ENCODE measurements around the gene FBLN5.
"Not testable (repeated sequence)": the region's sequence is repeated elsewhere in the genome, so short reads cannot be mapped to it uniquely, and the experiment has no call there.

Gene FBLN5

DNA sequence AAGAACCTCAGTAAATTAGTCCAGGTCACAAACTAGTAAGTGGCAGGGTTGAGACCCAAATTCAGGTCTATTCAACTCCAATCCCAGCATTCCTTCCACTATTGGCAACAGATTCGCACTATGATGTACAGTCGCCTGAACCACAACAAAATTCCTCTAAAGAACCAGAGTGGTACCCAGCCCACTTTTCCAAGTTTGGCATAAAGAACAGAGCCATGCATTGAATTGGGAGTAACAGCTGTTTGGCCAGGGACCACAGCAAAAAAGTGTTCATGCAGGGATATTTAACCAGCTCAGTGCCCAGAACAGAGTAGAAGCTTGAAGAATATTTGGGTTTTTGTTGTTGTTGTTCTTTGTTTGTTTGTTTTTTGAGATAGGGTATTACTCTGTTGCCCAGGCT is 89.9 kb downstream of the FBLN5 start:
- DNase-seq: no peak

DNA sequence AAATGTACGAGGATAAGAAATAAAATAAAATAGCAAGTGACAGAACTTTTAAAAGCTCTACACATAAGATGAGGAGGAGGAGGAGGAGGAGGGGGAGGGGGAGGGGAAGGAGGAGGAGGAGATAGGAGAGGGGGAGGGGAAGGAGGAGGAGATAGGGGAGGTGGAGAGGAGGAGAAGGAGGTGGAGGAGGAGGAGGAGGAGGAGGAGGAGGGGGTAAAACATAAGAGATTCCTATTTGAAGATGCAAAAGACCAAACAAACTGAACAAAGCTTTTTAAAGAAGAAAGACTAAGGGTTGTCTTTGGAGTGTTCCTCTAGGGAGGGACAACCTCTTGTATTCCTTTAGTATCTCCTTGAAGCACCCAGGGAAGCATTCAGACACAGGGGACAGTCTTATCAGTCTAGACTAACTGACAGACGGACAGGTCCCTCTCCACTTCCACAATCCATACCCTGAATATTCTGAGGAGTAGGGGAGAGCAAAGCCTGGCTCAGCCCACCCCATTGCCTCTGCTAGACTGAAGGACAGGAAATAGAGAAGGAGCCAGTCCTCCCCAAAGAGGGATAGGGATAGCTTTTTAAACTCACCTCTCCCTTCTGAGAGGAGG is 93.1 kb downstream of the FBLN5 start:
- no peak for DNase-seq

DNA sequence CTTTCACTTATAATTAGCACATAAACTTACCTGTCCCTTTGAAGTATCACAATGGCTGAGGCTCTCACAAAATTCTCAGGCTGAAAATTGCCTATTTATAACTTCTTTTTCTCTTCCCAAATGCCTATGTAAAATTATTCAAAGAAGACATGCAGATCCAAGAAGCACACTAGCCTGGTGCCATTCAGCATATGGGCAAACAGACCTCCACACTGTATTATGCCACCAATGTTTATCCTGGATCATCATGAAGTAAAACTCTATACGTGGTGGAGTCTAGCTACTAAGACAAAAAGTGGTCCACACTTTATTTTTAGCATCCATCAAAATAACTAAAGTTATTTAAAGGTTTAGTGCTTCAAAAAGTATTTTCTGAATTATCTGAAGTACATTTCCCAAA is 95.9 kb downstream of the FBLN5 start:
- DNase-seq: no peak

DNA sequence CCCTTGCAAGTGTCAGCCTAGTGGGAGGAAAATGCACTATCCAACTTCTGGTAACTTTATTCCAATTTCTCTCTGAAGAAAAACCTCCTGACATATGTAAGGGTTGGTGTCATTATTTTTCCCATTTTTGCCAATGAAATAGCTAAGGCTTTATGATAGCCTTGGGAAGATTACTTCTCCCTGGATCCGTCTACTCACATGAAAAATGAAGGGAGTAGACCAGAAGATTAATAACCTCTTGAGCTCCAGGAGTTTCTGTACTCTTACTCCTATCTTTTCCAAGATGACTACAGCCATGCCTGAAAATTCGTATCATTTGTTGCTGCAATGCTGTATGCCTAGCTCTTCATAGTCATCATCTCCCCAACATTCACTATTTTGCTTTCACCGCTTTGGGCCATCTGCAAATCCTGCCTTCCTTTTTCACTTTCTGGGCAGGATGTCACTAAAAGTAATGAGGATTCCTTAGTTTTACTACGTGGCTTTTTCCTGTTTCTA is 98.9 kb downstream of the FBLN5 start:
- no peak for DNase-seq

DNA sequence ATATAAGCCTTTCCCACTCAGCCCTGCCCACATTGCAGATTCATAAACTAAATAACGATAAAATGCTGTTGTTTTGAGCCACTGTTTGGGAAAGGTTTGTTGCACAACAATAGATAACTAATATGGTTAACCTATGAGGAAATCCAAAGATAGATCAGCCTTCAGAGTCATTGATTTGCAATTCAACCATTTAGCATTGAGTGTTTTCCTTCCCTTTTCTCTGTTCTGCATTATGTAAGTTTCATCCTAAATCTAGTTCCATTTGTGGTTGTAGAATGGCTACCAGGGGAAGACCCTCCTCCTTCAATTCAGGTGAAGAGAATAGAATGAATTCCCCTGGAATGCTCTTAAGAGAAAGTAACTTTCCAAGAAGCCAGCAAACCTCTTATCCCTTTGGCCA is 99.8 kb downstream of the FBLN5 start:
- no peak for DNase-seq

DNA sequence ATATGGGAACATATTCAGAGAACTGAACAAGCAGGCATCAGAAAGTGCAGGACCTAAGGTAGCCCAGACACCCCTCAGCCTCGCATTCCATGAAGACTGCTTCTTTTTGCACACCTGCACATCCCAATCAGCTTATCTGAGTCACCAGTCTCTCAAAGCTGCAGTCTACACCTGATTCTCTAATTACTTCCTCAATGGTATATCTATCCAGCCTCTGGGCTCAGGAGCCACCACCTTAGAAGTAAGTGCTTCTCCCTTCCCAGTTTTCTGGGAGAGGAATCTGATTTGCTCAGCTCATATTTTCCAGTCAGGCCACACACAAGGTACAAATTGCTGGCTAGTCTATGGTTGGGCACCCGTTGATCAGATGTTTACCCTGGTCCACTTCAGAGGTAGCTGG is 101.8 kb downstream of the FBLN5 start:
- DNase-seq: no peak

DNA sequence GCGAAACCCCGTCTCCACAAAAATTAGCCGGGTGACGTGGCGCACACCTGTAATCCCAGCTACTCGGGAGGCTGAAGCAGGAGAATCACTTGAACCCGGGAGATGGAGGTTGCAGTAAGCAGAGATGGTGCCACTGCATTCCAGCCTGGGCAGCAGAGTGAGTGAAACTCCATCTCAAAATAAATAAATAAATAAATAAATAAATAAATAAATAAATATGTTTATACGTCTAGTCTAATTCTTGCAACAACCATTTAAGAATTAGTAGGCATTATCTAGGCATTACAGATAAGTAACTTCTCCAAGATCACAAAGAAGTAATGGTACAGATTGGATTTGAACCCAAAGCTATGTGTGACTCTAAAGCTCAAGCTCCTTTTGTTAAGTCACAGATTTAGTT is 102.4 kb downstream of the FBLN5 start:
- DNase-seq: not testable (repeated sequence)

DNA sequence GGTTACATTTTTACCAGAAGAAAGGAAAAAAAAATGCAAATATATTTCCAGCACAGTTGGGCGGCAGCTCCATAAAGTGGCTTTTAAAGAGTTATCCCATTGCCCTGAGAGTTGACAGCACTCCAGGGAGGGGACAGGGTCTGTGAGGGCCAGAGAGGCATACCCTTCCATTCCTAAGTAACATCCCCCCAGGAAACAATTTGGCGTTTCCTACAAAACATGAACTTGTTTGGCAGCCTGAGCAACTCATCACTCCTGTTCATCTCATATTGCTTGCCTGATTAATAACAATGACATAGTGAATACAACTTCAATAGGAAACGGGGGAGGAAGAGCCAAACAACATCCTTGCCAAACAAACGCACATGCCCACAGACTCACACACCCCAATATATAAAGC is 103.5 kb downstream of the FBLN5 start:
- DNase-seq: no peak

DNA sequence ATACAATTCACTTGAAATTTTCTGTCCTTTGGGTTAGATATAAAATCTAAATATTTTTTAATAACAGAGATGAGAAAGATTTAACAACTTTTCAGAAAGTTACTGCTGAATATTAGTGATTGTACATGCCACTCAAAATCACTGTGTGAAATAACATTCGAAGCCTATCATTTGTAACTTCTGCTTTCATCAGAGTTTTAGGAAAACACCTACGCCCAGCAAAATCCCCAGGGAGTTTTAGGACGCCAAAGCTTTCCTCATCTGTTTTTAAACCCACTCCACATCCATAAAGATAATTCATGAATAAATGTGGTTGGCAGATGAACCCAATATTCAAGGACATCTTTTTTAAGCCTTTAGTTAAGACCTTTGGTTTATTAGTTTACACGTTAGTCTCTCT is 104.1 kb downstream of the FBLN5 start:
- DNase-seq: no peak

DNA sequence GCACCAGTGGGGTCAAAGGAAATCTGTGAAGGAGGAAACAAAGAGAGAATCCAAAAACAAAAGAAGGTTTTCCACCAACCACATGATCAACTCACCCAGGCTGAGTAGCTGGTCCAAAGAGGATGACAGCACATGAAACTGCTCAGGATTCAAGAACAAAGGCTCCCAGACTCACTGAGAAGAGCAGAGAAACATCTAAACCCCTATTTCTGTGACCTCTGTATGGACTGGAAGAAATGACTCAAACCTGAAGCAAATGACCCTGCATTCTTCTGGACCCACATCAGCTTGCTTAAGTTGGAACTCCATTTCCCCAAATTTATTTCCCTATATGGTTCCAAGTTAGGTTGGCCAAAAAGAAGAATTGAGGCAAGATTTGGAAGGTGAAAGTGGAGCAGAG is 106.4 kb downstream of the FBLN5 start:
- DNase-seq: no peak

DNA sequence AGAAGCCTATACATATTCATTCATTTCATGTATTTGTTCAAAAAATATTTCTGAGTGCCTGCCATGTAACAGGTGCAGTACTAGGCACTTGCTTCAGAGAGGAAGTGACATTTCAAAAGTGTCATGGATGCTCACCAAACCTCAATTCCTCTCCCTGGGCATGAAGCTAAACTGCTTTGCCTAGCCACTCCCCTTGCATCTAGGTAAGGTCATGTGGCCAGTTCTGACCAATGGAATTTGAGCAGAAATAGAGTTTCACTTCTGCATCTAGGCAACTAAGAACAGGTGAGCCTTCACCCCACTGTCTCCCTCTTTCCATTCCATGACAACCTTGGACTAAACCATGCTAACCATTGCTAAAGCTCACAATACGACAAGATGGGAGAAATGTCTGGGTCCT is 107.7 kb downstream of the FBLN5 start:
- no peak for DNase-seq

DNA sequence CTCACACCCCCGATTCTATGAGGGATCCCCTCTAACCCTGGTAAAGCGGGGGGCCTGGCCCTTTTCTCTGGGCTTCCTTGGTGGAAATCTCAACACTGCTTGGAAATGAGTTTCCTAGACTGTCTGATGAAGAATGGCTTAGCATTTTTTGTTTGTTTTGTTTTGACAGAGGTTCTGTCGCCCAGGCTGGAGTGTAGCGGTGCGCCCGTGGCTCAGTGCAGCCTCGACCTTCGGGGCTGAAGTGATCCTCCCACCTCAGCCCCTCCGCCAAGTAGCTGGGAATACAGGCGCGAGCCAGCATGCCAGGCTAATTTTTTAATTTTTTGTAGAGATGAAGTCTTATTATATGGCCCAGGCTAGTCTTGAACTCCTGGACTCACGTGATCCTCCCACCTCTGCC is 110.4 kb downstream of the FBLN5 start:
- no peak for DNase-seq

DNA sequence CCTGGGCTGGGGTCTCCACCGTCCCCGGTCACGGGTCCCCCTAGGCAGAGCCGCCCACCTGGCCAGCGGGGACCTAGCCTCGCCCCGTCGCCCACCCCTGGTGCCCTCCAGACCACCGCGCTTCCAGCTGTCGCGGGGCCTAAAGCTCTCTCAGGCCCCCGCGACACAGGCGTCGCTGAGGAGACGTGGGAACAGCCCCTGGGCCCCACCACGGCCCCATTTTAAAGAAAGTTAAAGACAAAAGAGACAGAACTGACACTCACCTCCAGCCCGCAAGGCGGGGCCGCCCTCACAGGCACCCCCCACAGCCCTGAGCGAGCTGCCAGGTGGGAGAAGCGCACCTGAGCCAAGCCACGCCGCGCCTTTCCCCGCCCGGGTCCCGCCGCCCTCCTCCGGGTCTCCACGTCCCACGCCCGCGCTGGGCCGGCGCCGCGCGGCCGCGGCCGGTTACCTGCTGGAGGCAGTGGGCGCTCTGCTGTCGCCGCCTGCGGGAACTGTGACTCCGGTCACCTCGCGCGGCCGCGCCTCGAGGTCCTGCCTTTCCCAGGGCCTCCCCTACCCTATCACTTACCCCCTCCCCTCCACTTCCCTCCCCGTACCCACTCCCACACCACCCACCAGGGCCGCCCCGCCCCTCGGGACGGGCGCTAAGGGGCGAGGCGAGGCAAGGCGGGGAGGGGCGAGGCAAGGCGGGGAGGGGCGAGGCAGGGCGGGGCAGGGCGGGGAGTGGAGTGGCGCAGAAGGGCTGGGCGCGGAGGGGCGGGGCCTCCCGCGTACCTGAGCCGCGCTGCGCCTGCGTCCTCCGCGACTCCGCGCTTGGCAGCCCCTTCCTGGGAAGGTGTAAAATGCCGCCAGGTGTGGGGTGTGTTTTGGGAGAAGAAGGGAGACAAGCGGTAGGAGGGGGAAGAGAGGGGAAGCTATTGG is 111.3 kb downstream of the FBLN5 start:
- DNase-seq: peak; percentile 93

DNA sequence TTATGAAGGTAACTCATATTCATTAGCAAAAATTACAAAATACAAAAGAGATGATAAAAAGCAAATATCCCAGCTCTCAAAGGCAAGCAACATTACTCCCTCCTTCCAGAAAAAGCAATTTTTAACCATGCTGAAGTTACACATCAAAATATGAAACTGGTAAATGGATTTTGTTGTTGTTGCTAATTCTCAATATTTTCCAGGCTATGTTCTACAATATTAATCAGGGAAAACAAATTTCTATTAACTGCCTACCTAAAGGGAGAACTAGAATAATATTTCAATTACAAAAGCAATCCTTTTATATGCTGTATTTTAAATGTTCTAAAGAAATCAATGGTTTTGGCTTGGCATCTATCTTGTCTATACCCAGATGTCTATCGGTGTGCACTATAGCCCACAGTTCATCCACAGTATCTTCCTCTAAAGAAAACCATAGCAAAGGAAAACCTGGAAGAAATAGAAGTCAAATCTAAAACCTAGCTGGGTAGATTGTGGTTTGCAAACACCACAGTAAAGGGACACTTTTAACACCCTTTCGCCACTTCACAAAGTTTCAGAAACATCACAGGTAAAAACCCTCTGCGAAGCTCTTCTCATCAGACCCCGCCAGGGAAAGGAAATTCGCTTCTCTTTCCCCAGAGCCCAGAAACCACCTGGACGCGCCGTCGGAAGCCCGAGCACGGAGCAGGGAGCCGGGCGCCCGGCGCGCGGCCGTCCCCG is 112.1 kb downstream of the FBLN5 start:
- no peak for DNase-seq

DNA sequence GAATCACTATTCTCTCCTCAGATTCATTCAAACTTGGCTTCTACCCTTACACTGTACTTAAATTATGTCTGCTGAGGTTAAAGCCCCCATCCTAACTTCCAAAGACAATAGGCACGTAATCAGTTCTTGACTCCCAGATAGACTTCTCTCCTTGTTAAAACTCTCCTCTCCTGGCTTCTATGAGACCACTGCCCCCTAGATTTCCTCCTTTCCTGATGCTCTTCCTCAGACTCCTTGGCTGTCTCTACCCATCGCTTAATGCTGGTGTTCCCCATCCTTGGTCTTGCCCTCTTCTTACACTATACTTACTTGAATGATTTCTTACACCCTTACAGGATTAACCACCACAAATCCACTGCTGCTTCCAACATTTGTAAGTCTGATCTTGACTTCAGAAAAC is 112.9 kb downstream of the FBLN5 start:
- DNase-seq: no peak

DNA sequence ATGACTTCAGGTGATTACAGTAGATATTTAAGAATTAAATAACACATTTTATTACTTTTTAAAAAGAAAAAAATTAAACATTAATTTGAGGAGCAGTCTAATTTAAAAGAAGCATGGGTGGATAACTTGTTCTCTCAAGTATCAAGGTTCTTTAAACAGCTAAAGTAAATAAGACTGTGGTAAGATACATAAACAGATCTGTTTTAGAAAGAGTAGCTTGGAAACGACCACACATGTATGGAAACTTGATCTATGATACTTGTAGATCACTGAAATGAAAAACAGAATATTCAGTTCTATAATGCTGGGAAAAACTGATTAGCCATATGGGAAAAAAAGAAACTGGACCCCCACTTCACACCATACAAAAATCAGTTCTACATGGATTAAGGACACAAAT is 116.2 kb downstream of the FBLN5 start:
- no peak for DNase-seq

DNA sequence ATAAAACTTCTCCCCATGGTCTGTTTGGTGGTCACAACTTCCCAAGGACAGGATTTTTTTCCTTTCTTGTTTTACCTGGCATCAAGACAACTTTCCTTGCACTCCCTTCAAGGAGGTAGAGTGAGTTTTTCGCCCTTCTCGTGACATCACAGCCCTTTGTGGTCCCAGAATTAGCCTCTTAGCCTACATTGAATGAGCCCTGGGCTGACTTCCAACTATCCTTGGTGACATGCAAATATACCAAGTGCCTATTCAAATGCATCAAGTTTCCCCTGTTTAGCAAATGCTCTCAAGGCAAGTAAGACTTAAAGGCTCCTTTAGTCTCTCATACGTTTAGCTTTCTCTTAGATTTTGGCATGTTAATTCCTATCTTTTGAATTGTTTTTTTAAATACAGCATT is 116.7 kb downstream of the FBLN5 start:
- DNase-seq: no peak

DNA sequence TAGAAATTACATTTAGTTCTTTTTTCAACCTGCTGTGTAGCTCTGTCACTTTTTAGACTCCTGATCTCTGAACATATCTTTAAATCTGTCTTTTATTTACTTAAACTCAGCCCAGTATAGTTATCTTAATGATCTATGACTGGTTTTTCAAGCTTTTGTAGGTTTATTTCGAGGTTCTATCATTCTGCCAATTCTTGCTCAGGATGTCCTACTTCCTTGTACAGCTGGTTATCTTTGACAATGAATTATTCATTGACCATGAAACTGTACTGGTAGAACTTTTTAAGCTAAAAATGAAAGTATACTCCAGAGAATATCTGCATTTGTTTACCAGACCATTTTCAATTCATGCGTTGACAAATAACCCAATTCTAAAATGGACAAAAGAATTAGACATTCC is 118.0 kb downstream of the FBLN5 start:
- DNase-seq: no peak

DNA sequence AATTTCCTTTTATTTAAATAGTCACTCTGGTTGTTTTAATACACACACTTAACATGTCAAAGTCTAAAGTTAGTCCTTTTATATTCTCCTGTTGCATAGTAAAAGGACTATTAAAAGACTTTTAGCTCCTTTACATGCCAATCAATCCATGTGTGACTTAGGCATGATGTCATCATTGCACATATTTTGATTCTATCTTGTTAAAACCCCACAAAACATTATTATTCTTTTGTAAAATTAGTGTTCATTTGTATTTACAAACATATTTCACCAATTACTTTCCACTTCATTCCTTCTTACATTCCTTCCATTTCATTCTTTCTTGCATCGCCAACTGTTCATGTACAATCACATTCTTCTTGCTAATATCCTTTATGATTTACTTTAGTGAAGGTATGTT is 119.7 kb downstream of the FBLN5 start:
- DNase-seq: no peak
